IMR-90 (cell line): ENCODE results near the gene SCGB1C2. TPM values are rescaled to one million over a fixed set of nuclear protein-coding genes. Genes with fewer than 3 reads are reported as not detected.

Experiments
- ATAC-seq: fragments of 200-7000 bp; cut with Tn5 transposase; 2 replicates; pipeline ENCODE4 v1.9.1; 2020; ENCODE audit warnings: low read depth, mild to moderate bottlenecking, moderate library complexity
- BruUV-seq: library from RNA; stranded (reverse); fragments of 400-500 nt; replicated peaks from 2 replicates; lab custom pipeline; 2021; lab: Mats Ljungman, UMichigan
- CTCF ChIA-PET: fragments of 300-600 bp; formaldehyde crosslinking; extraction: SDS; loops from one replicate; lab custom pipeline; 2021; ENCODE audit warnings: antibody characterized with exemption; lab: Yijun Ruan, JAX
- POLR2A ChIA-PET: fragments of 300-600 bp; sonication (Branson Sonifier 250); formaldehyde crosslinking; loops from one replicate; lab custom pipeline; 2022; ENCODE audit warnings: antibody characterized with exemption; ENCODE audit not compliant: unreplicated experiment; lab: Charles Lee
- DNase-seq: peaks from one replicate; pipeline ENCODE4 v3.0.0; 2013
- H2AFZ ChIP-seq: replicated peaks from 2 replicates; pipeline ENCODE3; 2013; ENCODE audit warnings: low read length, mild to moderate bottlenecking; ENCODE audit not compliant: poor library complexity
- H2AK5ac ChIP-seq: 2 replicates; pipeline ENCODE4 v1.6.1; 2013; ENCODE audit warnings: low read depth, low read length, inconsistent platforms
- H2AK9ac ChIP-seq: replicated peaks from 2 replicates; pipeline ENCODE3; 2013; ENCODE audit warnings: mild to moderate bottlenecking, low read depth, low read length, moderate library complexity; ENCODE audit not compliant: poor library complexity
- H2BK120ac ChIP-seq: 2 replicates; pipeline ENCODE4 v1.6.1; 2013; ENCODE audit warnings: low read depth, low read length, inconsistent platforms
- H2BK15ac ChIP-seq: 3 replicates; pipeline ENCODE4 v1.6.1; 2013; ENCODE audit warnings: low read depth, low read length, inconsistent platforms
- H2BK20ac ChIP-seq: 2 replicates; pipeline ENCODE4 v1.6.1; 2013; ENCODE audit warnings: low read depth, mild to moderate bottlenecking, inconsistent platforms, low read length, moderate library complexity
- H2BK5ac ChIP-seq: 2 replicates; pipeline ENCODE4 v1.6.1; 2013; ENCODE audit warnings: mild to moderate bottlenecking, low read depth, low read length, inconsistent platforms; ENCODE audit not compliant: poor library complexity, severe bottlenecking
- H3K14ac ChIP-seq: replicated peaks from 2 replicates; pipeline ENCODE4 v1.6.1; 2013; ENCODE audit warnings: low read depth, low read length, inconsistent platforms
- H3K18ac ChIP-seq: 2 replicates; pipeline ENCODE4 v1.6.1; 2013; ENCODE audit warnings: low read depth, low read length, control low read depth
- H3K23ac ChIP-seq: 2 replicates; pipeline ENCODE4 v1.6.1; 2013; ENCODE audit warnings: low read depth, low read length, inconsistent platforms
- H3K27ac ChIP-seq: 2 replicates; pipeline ENCODE4 v1.5.1; 2013; ENCODE audit warnings: mild to moderate bottlenecking, control low read depth, low read length; ENCODE audit not compliant: insufficient read depth
- H3K27me3 ChIP-seq: 2 replicates; pipeline ENCODE4 v1.6.1; 2013; ENCODE audit warnings: low read length; ENCODE audit not compliant: control insufficient read depth, insufficient read depth
- H3K36me3 ChIP-seq: 2 replicates; pipeline ENCODE4 v1.6.1; 2013; ENCODE audit warnings: low read length, mixed read lengths; ENCODE audit not compliant: control insufficient read depth, insufficient read depth
- H3K4ac ChIP-seq: 2 replicates; pipeline ENCODE4 v1.6.1; 2013; ENCODE audit warnings: low read depth, low read length, inconsistent platforms
- H3K4me1 ChIP-seq: 2 replicates; pipeline ENCODE4 v1.6.1; 2013; ENCODE audit warnings: low read length, mixed read lengths; ENCODE audit not compliant: control insufficient read depth, insufficient read depth
- H3K4me2 ChIP-seq: 2 replicates; pipeline ENCODE4 v1.6.1; 2013; ENCODE audit warnings: low read depth, mild to moderate bottlenecking, control low read depth, low read length, moderate library complexity
- H3K4me3 ChIP-seq: 2 replicates; pipeline ENCODE4 v1.5.1; 2013; ENCODE audit warnings: low read depth, mild to moderate bottlenecking, control low read depth, low read length, moderate library complexity; ENCODE audit not compliant: insufficient read depth
- H3K56ac ChIP-seq: 2 replicates; pipeline ENCODE4 v1.6.1; 2013; ENCODE audit warnings: low read length, inconsistent platforms; ENCODE audit not compliant: insufficient read depth; ENCODE audit errors: extremely low read depth
- H3K79me1 ChIP-seq, 2 experiments: 2 replicates each; pipeline ENCODE4 v1.6.1; 2013; ENCODE audit warnings: low read length in 2 of 2, inconsistent platforms in 1 of 2, low read depth in 1 of 2
- H3K9ac ChIP-seq: 2 replicates; pipeline ENCODE4 v1.6.1; 2013; ENCODE audit warnings: low read depth, low read length, control low read depth
- H3K9me1 ChIP-seq: 2 replicates; pipeline ENCODE4 v1.6.1; 2013; ENCODE audit warnings: low read length, inconsistent platforms; ENCODE audit not compliant: insufficient read depth
- H3K9me3 ChIP-seq: 2 replicates; pipeline ENCODE4 v1.6.1; 2013; ENCODE audit warnings: low read length; ENCODE audit not compliant: control insufficient read depth, insufficient read depth
- H4K20me1 ChIP-seq: 2 replicates; pipeline ENCODE4 v1.6.1; 2013; ENCODE audit warnings: low read length, inconsistent platforms; ENCODE audit not compliant: insufficient read depth
- H4K5ac ChIP-seq: 2 replicates; pipeline ENCODE4 v1.6.1; 2013; ENCODE audit warnings: mild to moderate bottlenecking, low read depth, low read length, control low read depth
- H4K8ac ChIP-seq, 2 experiments: 2 replicates each; pipeline ENCODE4 v1.6.1; 2013; ENCODE audit warnings: low read depth in 2 of 2, low read length in 2 of 2, control low read depth in 1 of 2, inconsistent platforms in 1 of 2
- H4K91ac ChIP-seq: 2 replicates; pipeline ENCODE4 v1.6.1; 2013; ENCODE audit warnings: low read depth, low read length, inconsistent platforms; ENCODE audit not compliant: insufficient read depth
- CEBPB ChIP-seq: IDR thresholded peaks from 2 replicates; pipeline ENCODE4 v1.6.1; 2012; ENCODE audit warnings: low read depth, low read length, improper control_type of control experiment
- MAFK ChIP-seq: IDR thresholded peaks from 2 replicates; pipeline ENCODE4 v1.6.1; 2012; ENCODE audit warnings: low read depth, low read length, improper control_type of control experiment
- NFE2L2 ChIP-seq: fragments of 150-350 bp; IDR thresholded peaks from 2 replicates; pipeline ENCODE4 v1.6.1; 2016; ENCODE audit warnings: low read depth, mild to moderate bottlenecking, low read length
- POLR2A ChIP-seq: IDR thresholded peaks from 2 replicates; pipeline ENCODE4 v1.6.1; 2012; ENCODE audit warnings: mild to moderate bottlenecking, low read depth, low read length
- RCOR1 ChIP-seq: IDR thresholded peaks from 2 replicates; pipeline ENCODE4 v1.6.1; 2012; ENCODE audit warnings: mild to moderate bottlenecking, low read length, improper control_type of control experiment; ENCODE audit not compliant: insufficient replicate concordance
- SMC3 ChIP-seq: fragments of 150-350 bp; IDR thresholded peaks from 2 replicates; pipeline ENCODE4 v1.6.1; 2016; ENCODE audit warnings: low read depth, mild to moderate bottlenecking, antibody characterized with exemption, low read length, moderate library complexity
- USF2 ChIP-seq: fragments of 150-350 bp; IDR thresholded peaks from 2 replicates; pipeline ENCODE4 v1.6.1; 2017; ENCODE audit warnings: mild to moderate bottlenecking, antibody characterized with exemption, low read length, low read depth
- WGBS, 2 experiments: methylation state at CpG; one replicate each; pipeline versions ENCODE4 v1.1.5 to v1.1.7; 2013; ENCODE audit warnings: missing lambda C conversion rate in 2 of 2; ENCODE audit not compliant: insufficient read length in 1 of 2; ENCODE audit errors: extremely low coverage in 2 of 2; 5-methylcytosine and 5-hydroxymethylcytosine counted together
- dilution Hi-C: fragments of 300-500 bp; cut with HindIII; formaldehyde crosslinking; loops from one replicate; pipeline ENCODE4 v1.14.3; 2018; ENCODE audit warnings: low sequenced_read_pairs; ENCODE audit not compliant: unreplicated experiment
- in situ Hi-C: fragments of 300-500 bp; cut with MboI; formaldehyde crosslinking; loops from 3 replicates; pipeline ENCODE4 v1.14.3; 2019; ENCODE audit warnings: low sequenced_read_pairs, inconsistent platforms, mixed read lengths
- intact Hi-C: fragments of 100-400 bp; cut with micrococcal nuclease; formaldehyde crosslinking; loops from 2 replicates; pipeline ENCODE4 v1.10.0; 2022
- polyA plus RNA-seq, 3 experiments: library from polyadenylated mRNA; depleted of rRNA; stranded (reverse); fragments of >200 nt; gene quantifications; 2 replicates each; pipeline ENCODE4 v1.2.3, GENCODE V29; 2012; ENCODE audit warnings: low replicate concordance in 1 of 3
- total RNA-seq: library from RNA; depleted of rRNA; stranded (reverse); fragments of >200 nt; gene quantifications from 2 replicates; pipeline ENCODE4 v1.2.3, GENCODE V29; 2012

Gene SCGB1C2
- total and polyA plus RNA-seq, 2 of the 4 experiments (the other 2 are of a cell fraction): not detected

- no peaks in the 10 kb centered on the region for H4K20me1 ChIP-seq
- H3K14ac ChIP-seq: no peak overlapping the region
- H2BK20ac ChIP-seq: no peak overlapping the region
- no peak overlapping the region for H4K91ac ChIP-seq
- TF ChIP-seq POLR2A (no peak), RCOR1 (no peak), MAFK (no peak), CEBPB (no peak), USF2 (no peak), SMC3 (no peak), NFE2L2 (no peak)
- H3K9ac ChIP-seq: no peak overlapping the region
- no peaks in the 10 kb centered on the region for H3K4me1 ChIP-seq
- no peaks in the 10 kb centered on the region for H3K9me3 ChIP-seq
- no peak overlapping the region for H2AK5ac ChIP-seq
- no peak overlapping the region for H3K18ac ChIP-seq
- no peak overlapping the region for H2BK5ac ChIP-seq
- in situ Hi-C loops (no loop called here), dilution Hi-C loops (no loop called here), intact Hi-C loops (no loop called here)
- H2AFZ ChIP-seq: no peak overlapping the region
- H3K4me3 ChIP-seq: no peak overlapping the region
- H3K4ac ChIP-seq: no peak overlapping the region
- no peak overlapping the region for H3K4me2 ChIP-seq
- no TSS peak for BruUV-seq
- ATAC-seq (no peak), DNase-seq (no peak)
- H3K27ac ChIP-seq: no peak overlapping the region
- no peak overlapping the region for H3K56ac ChIP-seq
- no peak overlapping the region for H3K23ac ChIP-seq
- H3K36me3 ChIP-seq: no peaks in the 10 kb centered on the region
- H3K79me1 ChIP-seq: no peaks in the 10 kb centered on the region
- 43% methylated on average over 1 of the region's 3 CpGs; no CpG with 5 or more reads in 1 of the 2 experiments for WGBS, 2 experiments
- no peak overlapping the region for H2BK120ac ChIP-seq
- H4K8ac ChIP-seq: no peak overlapping the region
- POLR2A ChIA-PET: interaction anchor here (0.6 kb wide), 1 partner anchor 228 kb away, joined by 17 read pairs; no protein-coding TSS in a partner anchor
- H3K27me3 ChIP-seq: peaks cover 60% of the 10 kb centered on the region
- CTCF ChIA-PET: no interaction called here
- H2BK15ac ChIP-seq: no peak overlapping the region
- H4K5ac ChIP-seq: no peak overlapping the region
- H2AK9ac ChIP-seq: no peak overlapping the region
- H3K9me1 ChIP-seq: no peaks in the 10 kb centered on the region
Measured at GRCh38 chr17:177155-177554, 39.8 kb downstream of the SCGB1C2 start.
